ENCODE measurements around the gene FRMD8.

The FRMD8 gene

GRCh38 chr11:65376138-65376713 lies 10.2 kb upstream of the FRMD8 start:
- DNase-seq (ENCODE audit: low read depth): no peak

DNA sequence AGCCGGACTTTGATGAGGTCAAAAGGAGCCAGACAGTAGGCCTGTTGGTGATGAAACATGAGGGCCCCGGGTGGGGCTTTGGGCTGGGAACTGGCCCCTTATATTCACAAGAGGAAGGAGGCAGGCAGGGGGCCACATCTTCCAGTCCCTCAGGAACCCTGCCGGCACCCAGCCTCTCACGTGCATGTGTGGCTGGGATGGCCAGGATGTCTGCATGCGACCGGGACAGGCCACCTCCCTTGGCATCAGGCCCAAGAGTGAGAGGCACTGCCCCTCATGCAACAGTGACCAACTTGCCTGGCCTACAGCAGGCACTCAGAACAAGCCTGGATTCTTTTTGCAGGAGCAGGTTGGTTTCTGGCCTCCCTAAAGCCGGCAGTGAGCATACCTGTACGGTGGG lies 9.4 kb upstream of the FRMD8 start:
- no peak for DNase-seq (ENCODE audit: low read depth)

DNA sequence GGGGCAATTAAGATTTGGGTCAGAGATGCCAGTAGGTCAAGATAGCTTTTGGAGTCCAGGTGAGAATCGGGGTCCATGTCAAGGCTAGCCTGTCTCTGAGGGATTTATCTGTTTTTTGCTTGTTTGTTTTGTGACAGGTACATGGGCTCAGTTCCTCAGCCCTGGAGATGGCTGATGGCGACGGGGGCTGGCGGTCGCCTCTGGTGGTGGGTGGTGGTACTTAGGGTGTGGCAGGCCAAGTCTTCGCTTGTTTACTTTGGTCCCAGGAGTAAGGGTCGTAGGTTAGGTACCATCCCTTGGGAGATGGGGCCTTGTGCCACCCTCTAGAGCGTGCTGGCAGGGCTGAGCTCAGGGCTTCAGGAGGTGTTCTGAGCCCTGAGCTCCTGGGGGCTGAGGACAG lies 8.7 kb upstream of the FRMD8 start:
- DNase-seq (ENCODE audit: low read depth): no peak

DNA sequence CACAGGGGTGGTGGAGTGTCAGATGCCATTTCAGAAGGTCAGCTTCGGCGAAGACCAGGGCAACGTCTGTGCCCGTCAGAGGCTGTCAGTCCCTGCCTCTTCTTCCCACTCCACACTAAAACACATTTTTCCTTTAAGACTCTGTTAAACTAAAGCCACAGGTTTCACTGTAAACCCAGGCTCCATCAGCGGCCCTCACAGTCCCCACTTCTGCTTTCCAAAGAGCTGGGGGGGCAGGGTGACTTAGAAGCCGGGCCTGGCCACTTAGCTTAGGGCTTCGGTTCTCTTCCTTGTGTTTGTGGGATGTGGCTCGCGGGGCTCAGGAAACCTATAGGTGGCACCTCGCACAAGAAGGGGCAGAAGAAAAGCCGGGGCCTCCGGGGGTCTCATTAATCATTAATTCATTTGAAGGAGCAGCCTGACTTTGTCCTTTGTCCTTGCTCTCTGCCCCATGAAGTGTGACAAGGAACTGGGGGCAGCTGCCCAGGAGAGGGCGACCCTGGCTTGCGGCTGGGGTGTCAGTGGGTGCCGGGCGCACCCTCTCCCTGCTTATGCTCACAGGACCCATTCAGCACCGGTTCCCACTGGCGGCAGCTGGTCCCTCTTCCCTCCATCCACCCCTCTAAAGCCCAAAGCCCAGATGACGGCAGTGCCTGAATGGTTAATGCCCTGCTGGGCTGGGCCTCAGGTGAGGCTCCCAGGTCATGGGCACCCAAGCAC lies 8.1 kb upstream of the FRMD8 start:
- DNase-seq (ENCODE audit: low read depth): no peak

DNA sequence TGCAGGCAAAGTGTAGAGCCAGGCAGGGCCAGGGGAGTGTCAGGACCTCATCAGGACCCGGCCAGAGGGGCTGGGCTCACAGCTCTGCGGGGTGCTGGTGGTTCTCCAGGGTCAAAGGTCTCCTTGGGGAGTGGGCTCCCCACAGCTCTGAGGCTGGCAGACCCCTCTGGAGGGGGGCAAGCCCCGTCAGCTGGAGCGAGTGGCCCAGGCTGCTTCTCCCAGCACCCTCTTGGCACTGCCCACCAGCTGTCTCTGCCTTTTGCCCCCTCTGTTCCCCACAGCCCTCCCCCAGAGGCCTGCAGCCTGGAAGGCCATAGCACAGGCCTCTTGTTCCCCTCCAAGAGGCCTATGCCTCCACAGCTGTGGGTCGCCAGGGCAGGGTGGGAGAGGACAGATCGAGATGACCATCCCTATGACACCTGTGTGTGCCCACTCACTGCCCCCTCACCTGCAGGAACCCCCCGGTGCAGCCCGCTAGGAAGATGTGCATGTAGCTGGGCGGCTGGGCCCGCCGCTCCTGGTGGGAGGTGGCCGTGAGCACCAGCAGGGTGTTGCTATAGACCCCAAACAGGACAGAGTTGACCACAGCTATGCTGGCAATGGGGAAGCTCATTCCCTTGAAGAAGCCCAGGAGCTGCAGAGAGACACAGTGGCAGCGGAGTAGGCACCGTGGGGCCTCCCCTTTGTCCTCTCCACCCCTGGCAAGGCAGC lies 7.4 kb upstream of the FRMD8 start:
- DNase-seq (ENCODE audit: low read depth): no peak

- no peak for DNase-seq (ENCODE audit: low read depth)
Measured at GRCh38 chr11:65379698-65380459, 6.6 kb upstream of the FRMD8 start.

- no peak for DNase-seq (ENCODE audit: low read depth)
Measured at GRCh38 chr11:65380460-65381119, 5.8 kb upstream of the FRMD8 start.

GRCh38 chr11:65381716-65382032 lies 4.8 kb upstream of the FRMD8 start:
- no peak for DNase-seq (ENCODE audit: low read depth)

GRCh38 chr11:65382033-65382803 lies 4.2 kb upstream of the FRMD8 start, which contains the start of gene SLC25A45:
Gene SLC25A45 (minus strand): TSS chr11:65382646. CDS start chr11:65381951, 695 bp downstream.
- DNase-seq (ENCODE audit: low read depth): peak; percentile 90

- DNase-seq (ENCODE audit: low read depth): no peak
Measured at GRCh38 chr11:65382804-65383368, 3.6 kb upstream of the FRMD8 start.

GRCh38 chr11:65383778-65384177 lies 2.7 kb upstream of the FRMD8 start:
- DNase-seq (ENCODE audit: low read depth): no peak

DNA sequence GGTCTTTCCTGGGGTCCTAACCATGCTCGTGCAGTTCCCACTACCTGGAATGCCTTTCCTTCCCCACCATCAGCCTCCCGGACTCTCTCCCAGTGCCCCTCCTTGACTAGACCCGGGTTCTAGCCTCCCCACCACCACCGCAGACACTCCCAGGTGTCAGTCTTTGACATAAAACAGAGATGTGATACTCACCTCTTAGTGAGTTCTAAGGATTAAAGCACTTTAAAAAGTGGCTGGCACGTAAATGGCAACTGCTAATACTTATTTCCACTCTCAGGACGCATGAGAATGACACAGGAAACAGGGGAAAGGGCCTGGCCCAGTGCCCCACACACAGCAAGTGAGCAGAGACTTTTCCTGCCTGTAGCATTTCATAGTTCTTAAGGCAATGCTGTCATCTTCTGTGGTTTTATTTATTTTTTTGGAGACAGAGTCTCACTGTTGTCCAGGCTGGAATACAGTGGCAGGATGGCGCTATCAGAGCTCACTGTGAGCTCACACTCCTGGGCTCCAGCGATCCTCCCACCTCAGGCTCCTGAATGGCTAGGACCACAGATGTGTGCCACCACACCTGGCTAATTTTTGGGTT lies 2.0 kb upstream of the FRMD8 start:
- no peak for DNase-seq (ENCODE audit: low read depth)

DNA sequence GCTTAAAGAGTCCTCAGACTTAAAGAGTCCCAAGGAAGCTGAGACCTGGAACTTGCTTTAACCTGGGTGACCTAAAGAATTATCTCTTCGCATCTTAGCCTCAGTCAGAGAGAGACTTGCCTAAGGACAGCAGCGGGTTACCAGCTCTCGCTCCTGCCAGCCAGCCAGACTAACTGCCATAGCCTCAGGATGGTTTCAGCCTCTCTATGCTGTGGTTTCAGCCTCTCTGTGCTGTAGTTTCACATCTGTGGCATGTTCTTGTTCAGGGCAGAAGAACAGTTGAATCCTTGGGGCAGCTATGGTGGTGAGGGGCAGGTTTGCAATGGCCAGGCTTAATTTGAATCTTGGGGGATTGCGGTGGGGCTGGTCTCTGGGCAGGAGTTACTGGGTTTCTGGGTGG lies 2.3 kb downstream of the FRMD8 start:
- DNase-seq (ENCODE audit: low read depth): no peak

DNA sequence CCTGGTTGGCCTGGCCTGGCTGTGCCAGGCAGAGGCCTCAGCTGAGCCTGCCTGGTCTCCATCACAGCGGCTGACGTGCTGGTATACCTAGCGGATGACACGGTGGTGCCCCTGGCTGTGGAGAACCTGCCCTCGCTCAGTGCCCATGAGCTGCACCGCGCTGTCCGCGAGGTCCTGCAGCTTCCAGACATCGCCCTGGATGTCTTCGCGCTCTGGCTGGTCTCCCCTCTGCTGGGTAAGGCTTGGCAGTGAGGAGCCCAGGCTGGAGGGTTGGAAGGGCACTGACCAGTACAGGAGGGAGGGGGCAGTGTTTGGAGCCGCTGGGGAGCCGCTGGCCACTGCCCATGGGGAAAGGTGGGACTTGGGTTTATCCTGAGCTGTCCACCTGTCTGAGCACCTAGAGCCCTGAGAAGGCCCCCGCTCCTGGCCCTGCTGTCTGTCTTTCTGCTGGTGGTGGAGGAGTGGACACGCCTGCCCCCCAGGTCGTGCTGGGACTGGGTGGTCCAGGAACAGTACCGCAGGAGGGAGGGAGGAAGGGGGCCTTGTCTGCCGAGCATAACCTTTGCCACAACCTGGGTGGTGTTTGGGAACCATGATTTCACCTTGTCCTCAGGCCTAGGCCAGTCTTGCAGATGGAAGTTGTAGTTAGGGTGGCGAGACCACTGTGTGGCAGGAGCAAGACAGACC lies 3.0 kb downstream of the FRMD8 start:
- DNase-seq (ENCODE audit: low read depth): no peak

- no peak for DNase-seq (ENCODE audit: low read depth)
Measured at GRCh38 chr11:65390099-65390941, 3.9 kb downstream of the FRMD8 start.

DNA sequence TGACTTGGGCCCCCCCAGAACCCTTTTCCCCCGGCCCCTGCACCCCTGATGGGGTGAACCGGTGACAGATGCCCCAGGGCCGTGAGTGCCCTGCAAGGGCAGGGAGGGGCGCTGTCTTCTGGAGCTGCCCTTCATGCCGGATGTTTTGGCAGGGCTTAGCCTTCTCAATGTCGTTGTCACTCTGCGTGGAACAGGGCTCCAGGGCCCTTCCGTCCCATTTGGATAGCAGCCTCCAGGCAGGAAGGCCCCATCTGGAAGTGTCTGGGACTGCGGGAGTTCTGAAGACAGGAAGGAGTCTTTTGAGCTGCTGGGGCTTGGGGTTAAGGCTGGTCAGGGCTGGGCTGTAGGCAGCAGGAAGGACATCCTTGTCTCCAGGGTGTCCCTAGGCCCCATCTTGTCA lies 4.6 kb downstream of the FRMD8 start:
- no peak for DNase-seq (ENCODE audit: low read depth)

GRCh38 chr11:65392186-65392829 lies 5.9 kb downstream of the FRMD8 start:
- DNase-seq (ENCODE audit: low read depth): no peak

- no peak for DNase-seq (ENCODE audit: low read depth)
Measured at GRCh38 chr11:65392899-65393298, 6.5 kb downstream of the FRMD8 start.
